Lower leg skin (tissue), 3 donors: ENCODE data around the gene ARHGEF33.

Source experiments
- CTCF ChIP-seq, 3 donors: fragments of 450-650 bp; IDR thresholded peaks; one replicate each; pipeline ENCODE4 v1.5.1; 2016; ENCODE audit warnings: antibody characterized with exemption in 3 of 3, mild to moderate bottlenecking in 3 of 3, moderate library complexity in 2 of 3
- POLR2A ChIP-seq, 2 donors: fragments of 450-650 bp; IDR thresholded peaks; one replicate each; pipeline ENCODE4 v1.6.1; 2016 to 2017; ENCODE audit warnings: antibody characterized with exemption in 2 of 2, mild to moderate bottlenecking in 1 of 2, moderate library complexity in 1 of 2

DNA sequence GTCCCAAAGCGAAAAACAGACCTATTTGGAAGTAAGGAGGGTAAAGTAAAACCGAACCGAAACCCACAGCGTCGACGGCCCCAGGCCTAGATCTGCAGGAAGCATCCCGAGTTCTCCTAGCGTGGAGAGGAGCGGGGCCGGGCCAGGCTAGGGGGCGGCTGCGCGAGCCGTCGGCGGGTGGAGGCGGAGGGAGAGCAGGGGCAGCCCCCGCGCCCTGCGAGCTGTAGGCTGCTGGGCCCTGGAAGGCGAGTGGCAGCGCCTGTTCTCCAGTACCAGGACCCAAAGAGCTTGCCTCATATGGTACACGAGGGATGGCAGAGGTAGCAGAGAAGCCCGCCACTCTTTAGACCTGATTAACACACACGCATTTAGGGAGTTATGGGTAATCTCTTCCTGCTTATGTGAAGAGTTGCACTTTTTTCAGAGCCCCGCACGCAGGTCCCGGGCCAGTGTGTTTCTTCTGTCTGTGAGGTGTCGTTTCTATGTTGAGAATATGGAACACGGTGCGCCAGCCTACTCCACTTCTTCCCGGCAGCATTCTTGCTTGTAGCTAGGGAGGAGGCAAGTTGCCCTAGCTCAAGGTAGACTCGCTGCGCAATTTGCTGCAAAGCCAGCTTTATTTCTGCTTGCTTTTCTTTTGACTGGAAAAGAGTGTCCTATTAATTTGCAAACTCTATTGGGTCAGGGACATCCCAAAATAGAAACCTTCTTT, 71.1 kb downstream of the ARHGEF33 start:
- no peak for TF ChIP-seq POLR2A (IDR thresholded peaks at IDR 0.05)
- TF ChIP-seq CTCF (IDR thresholded peaks at IDR 0.05): no peak
